SK-N-SH treated with all-trans-retinoic acid at 6 μM for 48 hours (cell line): Measurements from ENCODE around the gene PPP1R36.

Experiments used
- ATAC-seq: fragments of 200-7000 bp; cut with Tn5 transposase; 3 replicates; pipeline ENCODE4 v1.9.1; 2020; ENCODE audit warnings: mild to moderate bottlenecking, moderate library complexity
- BACH2 ChIP-seq: fragments of 250-450 bp; sonication (Bioruptor Pico); IDR thresholded peaks from 2 replicates; pipeline ENCODE4 v1.9.0; 2021; ENCODE audit warnings: mild to moderate bottlenecking, borderline replicate concordance
- CSDC2 ChIP-seq: fragments of 250-450 bp; sonication (Bioruptor Pico); IDR thresholded peaks from 2 replicates; pipeline ENCODE4 v1.5.0; 2020; ENCODE audit warnings: mild to moderate bottlenecking, moderate library complexity
- ESRRG ChIP-seq: fragments of 250-450 bp; sonication (Bioruptor Pico); IDR thresholded peaks from 2 replicates; pipeline ENCODE4 v1.6.1; 2021; ENCODE audit warnings: mild to moderate bottlenecking
- GLIS3 ChIP-seq: fragments of 250-450 bp; sonication (Bioruptor Pico); IDR thresholded peaks from 2 replicates; pipeline ENCODE4 v1.5.0; 2020; ENCODE audit warnings: mild to moderate bottlenecking, moderate library complexity
- OSR1 ChIP-seq: fragments of 250-450 bp; sonication (Bioruptor Pico); IDR thresholded peaks from 2 replicates; pipeline ENCODE4 v1.8.0; 2022; ENCODE audit warnings: moderate library complexity, mild to moderate bottlenecking, inconsistent platforms
- PATZ1 ChIP-seq: fragments of 250-450 bp; sonication (Bioruptor Pico); IDR thresholded peaks from 2 replicates; pipeline ENCODE4 v1.8.0; 2020; ENCODE audit warnings: mild to moderate bottlenecking, moderate library complexity, borderline replicate concordance
- POU6F1 ChIP-seq: fragments of 250-450 bp; sonication (Bioruptor Pico); IDR thresholded peaks from 2 replicates; pipeline ENCODE4 v1.8.0; 2021; ENCODE audit warnings: low read depth, mild to moderate bottlenecking, moderate library complexity, borderline replicate concordance
- PPARA ChIP-seq: fragments of 250-450 bp; sonication (Bioruptor Pico); IDR thresholded peaks from 2 replicates; pipeline ENCODE4 v1.5.0; 2020; ENCODE audit warnings: mild to moderate bottlenecking, borderline replicate concordance
- SNAI2 ChIP-seq: fragments of 250-450 bp; sonication (Bioruptor Pico); IDR thresholded peaks from 2 replicates; pipeline ENCODE4 v1.5.0; 2020; ENCODE audit warnings: mild to moderate bottlenecking, moderate library complexity
- TCF4 ChIP-seq: fragments of 250-450 bp; sonication (Bioruptor Pico); IDR thresholded peaks from 2 replicates; pipeline ENCODE4 v1.8.0; 2021; ENCODE audit warnings: mild to moderate bottlenecking, moderate library complexity, borderline replicate concordance
- TOX ChIP-seq: fragments of 250-450 bp; sonication (Bioruptor Pico); IDR thresholded peaks from 2 replicates; pipeline ENCODE4 v1.8.0; 2021; ENCODE audit warnings: mild to moderate bottlenecking, moderate library complexity, borderline replicate concordance
- ZC3H10 ChIP-seq: fragments of 250-450 bp; sonication (Bioruptor Pico); IDR thresholded peaks from 2 replicates; pipeline ENCODE4 v1.5.1; 2021; ENCODE audit warnings: mild to moderate bottlenecking, moderate library complexity
- ZFP3 ChIP-seq: fragments of 250-450 bp; sonication (Bioruptor Pico); IDR thresholded peaks from 2 replicates; pipeline ENCODE4 v1.5.0; 2020; ENCODE audit warnings: mild to moderate bottlenecking, moderate library complexity
- ZNF70 ChIP-seq: fragments of 450-650 bp; formaldehyde crosslinking; IDR thresholded peaks from 2 replicates; pipeline ENCODE4 v1.5.0; 2020; ENCODE audit warnings: mild to moderate bottlenecking, moderate library complexity
- ZNF8 ChIP-seq: fragments of 450-650 bp; formaldehyde crosslinking; IDR thresholded peaks from 2 replicates; pipeline ENCODE4 v1.5.0; 2020; ENCODE audit warnings: mild to moderate bottlenecking, moderate library complexity
- TF ChIP-seq, protein P1 (sequence below): fragments of 250-450 bp; sonication (Bioruptor Pico); IDR thresholded peaks from 2 replicates; pipeline ENCODE4 v1.5.1; 2020; ENCODE audit warnings: low read depth, mild to moderate bottlenecking, moderate library complexity
- TF ChIP-seq, protein P2 (sequence below): fragments of 250-450 bp; sonication (Bioruptor Pico); IDR thresholded peaks from 2 replicates; pipeline ENCODE4 v1.5.0; 2020; ENCODE audit warnings: mild to moderate bottlenecking, moderate library complexity

Gene PPP1R36

GRCh38 chr14:64577211-64577610, 27.4 kb downstream of the PPP1R36 start:
- ATAC-seq: no peak
- no peak for TF ChIP-seq CSDC2 (CRISPR knock-in tag)
- no peak for TF ChIP-seq TOX
- no peak for TF ChIP-seq ZNF8
- no peak for TF ChIP-seq BACH2 (CRISPR knock-in tag)
- TF ChIP-seq SNAI2 (CRISPR knock-in tag): no peak
- TF ChIP-seq, protein P1, sequence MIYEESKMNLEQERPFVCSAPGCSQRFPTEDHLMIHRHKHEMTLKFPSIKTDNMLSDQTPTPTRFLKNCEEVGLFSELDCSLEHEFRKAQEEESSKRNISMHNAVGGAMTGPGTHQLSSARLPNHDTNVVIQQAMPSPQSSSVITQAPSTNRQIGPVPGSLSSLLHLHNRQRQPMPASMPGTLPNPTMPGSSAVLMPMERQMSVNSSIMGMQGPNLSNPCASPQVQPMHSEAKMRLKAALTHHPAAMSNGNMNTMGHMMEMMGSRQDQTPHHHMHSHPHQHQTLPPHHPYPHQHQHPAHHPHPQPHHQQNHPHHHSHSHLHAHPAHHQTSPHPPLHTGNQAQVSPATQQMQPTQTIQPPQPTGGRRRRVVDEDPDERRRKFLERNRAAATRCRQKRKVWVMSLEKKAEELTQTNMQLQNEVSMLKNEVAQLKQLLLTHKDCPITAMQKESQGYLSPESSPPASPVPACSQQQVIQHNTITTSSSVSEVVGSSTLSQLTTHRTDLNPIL (CRISPR knock-in tag): no peak
- TF ChIP-seq OSR1 (CRISPR knock-in tag): no peak

DNA sequence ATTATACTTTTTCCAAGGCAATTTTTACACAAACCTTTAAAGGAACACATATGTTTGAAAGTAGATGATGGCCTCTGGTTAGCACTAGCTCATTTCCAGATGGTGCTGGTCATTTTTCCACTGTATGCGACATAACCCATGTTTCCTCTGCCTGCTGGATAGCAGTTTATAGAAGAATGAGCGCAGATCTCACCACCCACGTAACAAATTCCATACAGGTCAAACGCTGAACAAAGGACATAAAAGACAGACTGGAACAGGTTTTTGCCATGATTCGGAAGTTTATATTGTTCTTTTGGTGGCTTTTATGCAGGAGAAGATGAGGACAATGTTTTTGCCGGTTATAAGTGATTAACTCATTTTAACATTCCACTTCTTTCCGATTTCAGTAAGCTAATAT, 30.7 kb downstream of the PPP1R36 start:
- ATAC-seq: no peak
- no peak for TF ChIP-seq ESRRG

- ATAC-seq: no peak
- TF ChIP-seq ZFP3 (CRISPR knock-in tag): no peak
- TF ChIP-seq, protein P1 (CRISPR knock-in tag): no peak
- TF ChIP-seq, protein P2, sequence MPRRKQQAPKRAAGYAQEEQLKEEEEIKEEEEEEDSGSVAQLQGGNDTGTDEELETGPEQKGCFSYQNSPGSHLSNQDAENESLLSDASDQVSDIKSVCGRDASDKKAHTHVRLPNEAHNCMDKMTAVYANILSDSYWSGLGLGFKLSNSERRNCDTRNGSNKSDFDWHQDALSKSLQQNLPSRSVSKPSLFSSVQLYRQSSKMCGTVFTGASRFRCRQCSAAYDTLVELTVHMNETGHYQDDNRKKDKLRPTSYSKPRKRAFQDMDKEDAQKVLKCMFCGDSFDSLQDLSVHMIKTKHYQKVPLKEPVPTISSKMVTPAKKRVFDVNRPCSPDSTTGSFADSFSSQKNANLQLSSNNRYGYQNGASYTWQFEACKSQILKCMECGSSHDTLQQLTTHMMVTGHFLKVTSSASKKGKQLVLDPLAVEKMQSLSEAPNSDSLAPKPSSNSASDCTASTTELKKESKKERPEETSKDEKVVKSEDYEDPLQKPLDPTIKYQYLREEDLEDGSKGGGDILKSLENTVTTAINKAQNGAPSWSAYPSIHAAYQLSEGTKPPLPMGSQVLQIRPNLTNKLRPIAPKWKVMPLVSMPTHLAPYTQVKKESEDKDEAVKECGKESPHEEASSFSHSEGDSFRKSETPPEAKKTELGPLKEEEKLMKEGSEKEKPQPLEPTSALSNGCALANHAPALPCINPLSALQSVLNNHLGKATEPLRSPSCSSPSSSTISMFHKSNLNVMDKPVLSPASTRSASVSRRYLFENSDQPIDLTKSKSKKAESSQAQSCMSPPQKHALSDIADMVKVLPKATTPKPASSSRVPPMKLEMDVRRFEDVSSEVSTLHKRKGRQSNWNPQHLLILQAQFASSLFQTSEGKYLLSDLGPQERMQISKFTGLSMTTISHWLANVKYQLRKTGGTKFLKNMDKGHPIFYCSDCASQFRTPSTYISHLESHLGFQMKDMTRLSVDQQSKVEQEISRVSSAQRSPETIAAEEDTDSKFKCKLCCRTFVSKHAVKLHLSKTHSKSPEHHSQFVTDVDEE: no peak
- no peak for TF ChIP-seq OSR1 (CRISPR knock-in tag)
- no peak for TF ChIP-seq POU6F1 (CRISPR knock-in tag)
- TF ChIP-seq SNAI2 (CRISPR knock-in tag): no peak
- no peak for TF ChIP-seq BACH2 (CRISPR knock-in tag)
- TF ChIP-seq ZNF8: no peak
- TF ChIP-seq GLIS3 (CRISPR knock-in tag): no peak
- no peak for TF ChIP-seq TOX
- no peak for TF ChIP-seq PATZ1 (CRISPR knock-in tag)
Measured at GRCh38 chr14:64581363-64581762, 31.6 kb downstream of the PPP1R36 start.

- ATAC-seq: no peak
- TF ChIP-seq ZNF70 (CRISPR knock-in tag) (no peak), GLIS3 (CRISPR knock-in tag) (no peak), TCF4 (CRISPR knock-in tag) (no peak), TOX (no peak), ZFP3 (CRISPR knock-in tag) (no peak), PATZ1 (CRISPR knock-in tag) (no peak), PPARA (no peak), ZC3H10 (CRISPR knock-in tag) (no peak), CSDC2 (CRISPR knock-in tag) (no peak)
- TF ChIP-seq, all 23 proteins: peak for 0
Measured at GRCh38 chr14:64581817-64582216, 32.1 kb downstream of the PPP1R36 start.
